ENCODE data around the gene LYRM4.

The LYRM4 gene

DNA sequence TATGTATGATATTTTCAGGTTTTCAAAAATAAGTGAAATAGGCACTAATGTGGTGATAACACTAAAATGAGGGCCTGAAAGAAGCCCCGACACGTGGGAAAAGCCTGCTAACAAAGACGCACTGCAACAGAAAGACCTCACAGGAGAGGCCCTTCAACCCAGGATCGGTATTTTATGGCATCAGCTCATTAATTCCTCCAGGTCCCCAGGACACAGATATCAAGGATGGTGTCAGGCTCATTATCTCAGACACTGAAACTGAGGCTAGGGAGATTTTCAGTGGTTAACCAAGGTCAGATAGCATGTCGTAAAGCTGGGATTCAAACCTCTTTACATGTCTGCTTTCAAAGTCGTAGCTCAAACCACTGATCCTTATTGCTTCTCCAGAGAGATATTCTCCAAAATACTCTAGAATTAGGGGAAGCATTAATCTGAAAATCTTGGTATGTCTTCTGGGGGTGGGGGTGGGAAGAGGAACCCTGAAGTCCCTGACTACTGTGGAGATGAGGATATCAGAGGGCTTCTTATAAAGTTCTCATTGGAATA lies 111.5 kb downstream of the LYRM4 start:
- Mint-ChIP-seq H3K27ac (no peak overlapping the region), H3K4me1 (no peaks in the 10 kb centered on the region), H3K9me3 (no peaks in the 10 kb centered on the region), H3K36me3 (peaks cover under 1% of the 10 kb centered on the region), H3K4me3 (no peak overlapping the region)
- DNase-seq (ENCODE audit: low spot score in 2 of 2) (no peak), ATAC-seq (no peak)

DNA sequence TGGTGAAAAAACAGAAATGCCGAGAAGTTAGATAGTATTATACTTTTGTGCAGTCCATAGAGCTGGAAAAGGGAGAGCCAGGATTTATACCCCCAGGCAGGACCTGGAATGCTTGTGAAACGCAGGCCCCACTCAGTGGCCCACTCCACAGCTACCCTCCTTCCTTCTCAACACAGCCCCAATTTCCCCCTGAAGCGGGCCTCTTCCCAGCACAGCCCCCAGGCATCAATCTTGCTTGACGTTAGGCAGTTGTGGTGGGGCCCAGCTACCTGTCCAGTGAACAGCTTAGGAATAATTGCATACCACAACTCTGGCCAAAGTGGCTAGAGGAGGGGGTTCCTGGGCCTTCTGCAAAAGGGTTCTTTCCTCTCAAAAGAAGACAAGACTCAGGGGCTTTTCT lies 114.4 kb downstream of the LYRM4 start:
- Mint-ChIP-seq H3K9me3 (no peaks in the 10 kb centered on the region), H3K36me3 (peaks cover 5% of the 10 kb centered on the region), H3K27ac (no peak overlapping the region), H3K4me3 (no peak overlapping the region), H3K4me1 (no peaks in the 10 kb centered on the region)
- DNase-seq (ENCODE audit: low spot score in 2 of 2) (no peak), ATAC-seq (no peak)

DNA sequence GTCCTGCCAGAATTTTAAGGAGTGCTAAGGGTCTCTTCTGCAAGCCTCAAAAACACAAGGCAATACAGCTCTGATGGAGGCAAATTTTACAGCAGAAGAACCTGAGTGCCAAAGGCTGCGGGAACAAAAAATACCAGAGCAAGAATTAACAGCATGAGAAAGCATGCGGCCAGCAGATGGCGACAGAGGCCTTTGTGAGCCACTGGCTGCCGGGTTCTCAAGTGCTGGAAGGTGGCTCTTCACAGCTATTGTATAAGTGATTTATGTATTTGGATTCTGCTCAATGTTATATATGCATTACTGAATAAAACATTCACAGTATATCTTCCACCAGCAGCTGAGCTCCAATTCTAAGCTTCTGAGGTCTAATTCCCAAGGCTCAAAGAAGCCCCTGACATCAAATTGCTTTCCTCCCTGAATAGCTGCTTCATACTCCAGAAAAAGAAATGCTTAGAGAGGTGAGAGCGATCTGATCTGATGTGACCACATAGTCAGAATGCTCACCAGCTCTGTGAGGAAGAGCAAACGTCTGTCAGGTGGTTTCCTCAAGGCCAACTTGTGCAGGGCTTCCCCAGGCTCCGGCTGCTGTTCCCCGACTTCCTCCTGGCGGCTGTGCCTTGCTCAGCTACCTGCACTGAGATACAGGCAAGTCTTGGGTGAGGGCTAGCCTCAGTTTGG lies 117.0 kb downstream of the LYRM4 start:
- no peak overlapping the region for H3K4me3 Mint-ChIP-seq
- H3K27ac Mint-ChIP-seq, result no peak overlapping the region
- ATAC-seq (peak; percentile 74), DNase-seq (ENCODE audit: low spot score in 2 of 2) (peak; percentile 76 to 88)
- H3K9me3 Mint-ChIP-seq, result no peaks in the 10 kb centered on the region
- peaks cover 5% of the 10 kb centered on the region for H3K36me3 Mint-ChIP-seq
- no peaks in the 10 kb centered on the region for H3K4me1 Mint-ChIP-seq

DNA sequence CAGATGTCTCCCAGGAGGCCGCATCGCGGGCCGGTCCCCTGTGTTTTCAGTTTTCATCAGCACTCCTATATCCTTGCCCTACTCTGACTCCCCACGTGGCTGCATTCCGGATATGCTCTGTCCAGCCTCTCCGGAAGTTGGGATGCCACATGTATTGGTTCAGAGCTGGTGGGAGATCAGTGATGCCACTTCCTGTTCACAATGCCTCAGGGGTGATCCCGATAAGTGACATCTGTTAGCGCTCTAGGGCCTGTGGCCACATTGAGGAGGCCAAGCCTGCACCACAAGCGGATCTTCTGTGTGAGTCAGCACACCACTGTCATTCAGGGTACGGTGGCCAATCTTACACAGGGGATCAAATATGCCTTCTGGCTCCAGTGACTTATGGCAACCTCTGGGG lies 117.8 kb downstream of the LYRM4 start:
- Mint-ChIP-seq H3K36me3 (peaks cover 5% of the 10 kb centered on the region), H3K9me3 (no peaks in the 10 kb centered on the region), H3K4me1 (no peaks in the 10 kb centered on the region), H3K27ac (no peak overlapping the region), H3K4me3 (no peak overlapping the region)
- no peak for DNase-seq (ENCODE audit: low spot score in 2 of 2)
- ATAC-seq, result no peak

DNA sequence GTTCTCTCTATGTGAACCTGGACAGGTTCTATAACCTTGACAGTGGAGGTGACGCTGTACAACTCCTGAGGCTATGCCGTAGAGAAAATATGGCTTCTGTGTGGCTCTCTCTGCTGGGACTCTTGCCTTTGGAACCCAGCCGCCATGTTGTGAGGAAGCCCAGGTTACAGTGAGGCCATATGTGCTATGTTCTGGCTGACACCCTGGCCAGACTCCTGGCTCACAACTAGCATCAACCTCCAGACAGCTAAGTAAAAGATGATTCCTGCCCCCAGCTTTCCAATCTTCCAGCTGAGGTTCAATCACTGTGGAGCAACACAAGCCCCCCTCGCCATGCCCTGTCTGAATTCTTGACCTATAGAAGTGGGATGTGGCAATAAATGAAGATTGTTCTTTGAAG lies 118.6 kb downstream of the LYRM4 start:
- no peaks in the 10 kb centered on the region for H3K4me1 Mint-ChIP-seq
- H3K27ac Mint-ChIP-seq, result no peak overlapping the region
- no peaks in the 10 kb centered on the region for H3K9me3 Mint-ChIP-seq
- DNase-seq (ENCODE audit: low spot score in 2 of 2) (no peak), ATAC-seq (no peak)
- no peak overlapping the region for H3K4me3 Mint-ChIP-seq
- H3K36me3 Mint-ChIP-seq, result peaks cover 5% of the 10 kb centered on the region

DNA sequence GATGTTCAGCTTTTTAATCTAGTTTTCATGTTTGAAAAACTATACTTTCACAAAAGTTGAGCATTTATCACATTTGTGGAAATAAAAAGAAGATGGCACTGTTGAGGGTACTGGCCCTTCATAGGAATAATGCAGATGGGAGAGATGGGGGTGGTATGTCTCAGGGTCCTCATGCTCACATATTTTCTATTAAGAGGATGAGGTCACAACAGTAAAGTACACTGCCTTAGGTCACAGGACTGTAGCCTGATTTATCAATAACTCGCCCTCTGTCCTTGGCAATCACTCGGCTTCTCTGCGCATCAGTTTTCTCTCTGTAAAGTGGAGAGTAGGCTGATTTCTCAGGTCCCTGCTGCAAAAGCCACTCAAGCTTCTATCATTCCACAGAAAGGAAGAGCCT lies 119.7 kb downstream of the LYRM4 start:
- H3K4me1 Mint-ChIP-seq, result no peaks in the 10 kb centered on the region
- H3K4me3 Mint-ChIP-seq, result no peak overlapping the region
- H3K27ac Mint-ChIP-seq, result no peak overlapping the region
- ATAC-seq (no peak), DNase-seq (ENCODE audit: low spot score in 2 of 2) (no peak)
- H3K36me3 Mint-ChIP-seq, result peaks cover 5% of the 10 kb centered on the region
- H3K9me3 Mint-ChIP-seq, result no peaks in the 10 kb centered on the region

GRCh38 chr6:5139828-5140771 lies 120.7 kb downstream of the LYRM4 start:
- peaks cover 5% of the 10 kb centered on the region for H3K36me3 Mint-ChIP-seq
- ATAC-seq, result no peak
- no peak overlapping the region for H3K27ac Mint-ChIP-seq
- no peak for DNase-seq (ENCODE audit: low spot score in 2 of 2)
- H3K9me3 Mint-ChIP-seq, result no peaks in the 10 kb centered on the region
- no peaks in the 10 kb centered on the region for H3K4me1 Mint-ChIP-seq
- no peak overlapping the region for H3K4me3 Mint-ChIP-seq

DNA sequence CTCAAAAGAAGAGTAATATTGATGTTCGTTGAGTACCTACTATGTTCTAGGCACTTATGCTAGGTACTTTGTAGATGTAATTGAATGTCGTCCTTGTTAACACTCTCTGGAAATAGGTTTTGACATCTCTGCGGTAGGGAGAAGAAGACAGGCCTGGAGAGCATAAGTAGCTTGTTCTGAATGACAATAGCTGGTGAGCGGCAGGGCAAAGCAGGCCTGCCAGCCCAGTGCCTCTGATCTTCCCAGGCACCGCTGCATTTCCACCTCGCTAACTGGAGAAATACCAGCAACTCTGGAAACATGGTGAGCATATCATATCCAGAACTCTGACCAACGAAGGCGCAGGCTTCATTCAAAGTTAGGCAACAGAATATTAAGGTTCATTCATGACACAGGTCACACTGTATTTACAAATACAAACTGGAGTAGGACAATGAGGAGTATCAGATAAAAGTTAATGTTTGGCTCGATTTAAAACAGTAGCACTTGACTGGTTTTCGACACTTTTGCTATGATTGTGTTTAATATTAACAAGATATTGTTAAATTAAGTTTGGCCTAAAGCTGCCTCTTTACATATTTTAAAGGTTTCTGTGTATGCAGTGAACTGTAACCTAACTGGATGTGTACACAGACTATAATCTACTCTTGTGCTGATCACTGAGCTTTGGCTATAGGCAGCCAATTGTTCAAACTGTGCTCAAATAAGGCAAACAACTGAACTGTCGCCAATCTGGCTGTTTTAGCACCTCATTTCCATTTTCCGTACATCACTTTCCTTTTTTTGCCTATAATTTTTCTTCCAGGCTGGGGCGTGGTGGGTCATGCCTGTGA lies 121.5 kb downstream of the LYRM4 start:
- DNase-seq (ENCODE audit: low spot score in 2 of 2), result no peak
- Mint-ChIP-seq H3K27ac (no peak overlapping the region), H3K36me3 (peaks cover 5% of the 10 kb centered on the region), H3K4me3 (no peak overlapping the region), H3K4me1 (no peaks in the 10 kb centered on the region), H3K9me3 (no peaks in the 10 kb centered on the region)
- no peak for ATAC-seq

- Mint-ChIP-seq H3K4me3 (no peak overlapping the region), H3K36me3 (no peaks in the 10 kb centered on the region), H3K27ac (no peak overlapping the region)
Measured at GRCh38 chr6:5136851-5137250, 123.9 kb downstream of the LYRM4 start.

GRCh38 chr6:5135788-5136376 lies 124.9 kb downstream of the LYRM4 start:
- H3K9me3 Mint-ChIP-seq, result no peaks in the 10 kb centered on the region
- H3K36me3 Mint-ChIP-seq, result no peaks in the 10 kb centered on the region
- DNase-seq (ENCODE audit: low spot score in 2 of 2) (peak; percentile 37 to 65), ATAC-seq (peak; percentile 74)
- no peak overlapping the region for H3K4me3 Mint-ChIP-seq
- no peak overlapping the region for H3K27ac Mint-ChIP-seq
- H3K4me1 Mint-ChIP-seq, result no peaks in the 10 kb centered on the region

More at GRCh38 chr6:5136851-5137250, 123.9 kb downstream of the LYRM4 start:
- Mint-ChIP-seq H3K4me1 (no peaks in the 10 kb centered on the region), H3K9me3 (no peaks in the 10 kb centered on the region)
- no peak for DNase-seq (ENCODE audit: low spot score in 2 of 2)
- ATAC-seq, result no peak

DNA sequence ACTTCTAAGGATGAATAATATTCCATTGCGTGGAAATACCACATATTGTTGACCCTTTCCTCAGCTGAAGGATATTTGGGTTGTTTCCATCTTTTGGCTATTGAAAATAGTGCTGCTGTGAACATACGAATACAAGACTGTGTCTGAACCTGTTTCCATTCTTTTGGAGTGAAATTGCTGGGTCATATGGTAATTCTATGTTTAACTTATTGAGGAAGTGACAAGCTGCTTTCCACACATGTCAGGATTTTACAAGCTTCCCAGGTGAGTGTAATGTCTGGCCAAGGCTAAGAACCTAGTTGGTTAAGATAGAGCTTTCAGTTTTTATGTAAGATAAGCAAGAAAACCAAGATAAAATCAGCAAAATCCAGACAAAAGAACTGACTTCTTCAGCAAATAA lies 126.8 kb downstream of the LYRM4 start:
- ATAC-seq (no peak), DNase-seq (ENCODE audit: low spot score in 2 of 2) (no peak)
- Mint-ChIP-seq H3K4me1 (no peaks in the 10 kb centered on the region), H3K9me3 (no peaks in the 10 kb centered on the region), H3K36me3 (peaks cover 2% of the 10 kb centered on the region), H3K4me3 (no peak overlapping the region), H3K27ac (no peak overlapping the region)

- H3K36me3 Mint-ChIP-seq, result peaks cover 5% of the 10 kb centered on the region
- H3K27ac Mint-ChIP-seq, result no peak overlapping the region
- H3K9me3 Mint-ChIP-seq, result no peaks in the 10 kb centered on the region
- H3K4me3 Mint-ChIP-seq, result no peak overlapping the region
- DNase-seq (ENCODE audit: low spot score in 2 of 2), result no peak
- no peaks in the 10 kb centered on the region for H3K4me1 Mint-ChIP-seq
- peak; percentile 48 for ATAC-seq
Measured at GRCh38 chr6:5132731-5133130, 128.0 kb downstream of the LYRM4 start.

GRCh38 chr6:5130135-5130866 lies 130.4 kb downstream of the LYRM4 start:
- no peak for ATAC-seq
- Mint-ChIP-seq H3K36me3 (peaks cover 5% of the 10 kb centered on the region), H3K27ac (no peak overlapping the region), H3K4me1 (no peaks in the 10 kb centered on the region), H3K4me3 (no peak overlapping the region), H3K9me3 (no peaks in the 10 kb centered on the region)
- DNase-seq (ENCODE audit: low spot score in 2 of 2), result no peak

DNA sequence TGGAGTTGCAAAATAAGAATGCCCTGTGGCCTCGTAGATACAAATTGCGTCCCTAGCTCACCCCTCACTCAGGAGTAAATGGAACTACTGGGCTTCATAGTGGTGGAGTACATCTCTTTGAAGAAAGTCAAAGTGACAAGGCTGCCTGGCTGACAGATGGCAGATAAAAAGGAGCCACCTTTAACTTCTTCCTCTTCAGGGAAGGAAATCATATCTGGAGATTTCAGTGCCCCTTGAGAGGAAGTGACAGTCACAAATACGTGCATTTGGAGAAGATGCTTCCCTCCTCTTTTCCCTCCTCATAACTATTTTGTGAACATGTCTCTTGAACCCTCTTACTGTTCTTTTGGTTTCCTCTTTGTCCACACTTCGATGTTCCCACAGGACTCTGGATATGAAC lies 132.4 kb downstream of the LYRM4 start:
- Mint-ChIP-seq H3K27ac (no peak overlapping the region), H3K9me3 (no peaks in the 10 kb centered on the region), H3K4me1 (no peaks in the 10 kb centered on the region), H3K4me3 (no peak overlapping the region), H3K36me3 (peaks cover 5% of the 10 kb centered on the region)
- ATAC-seq, result no peak
- DNase-seq (ENCODE audit: low spot score in 2 of 2), result no peak
